Esophagus squamous epithelium (tissue), 5 donors: ENCODE measurements around the gene NEK7. TPM values are rescaled to one million over a fixed set of nuclear protein-coding genes. Genes with fewer than 3 reads are reported as not detected.

Source experiments
- DNase-seq: peaks from one replicate; lab custom pipeline; 2025; lab: John Stamatoyannopoulos, UW
- H3K27ac ChIP-seq, 4 donors: fragments of 200-600 bp; sonication (generic); one replicate each; pipeline ENCODE4 v1.5.1; 2016 to 2019; ENCODE audit warnings: mild to moderate bottlenecking in 1 of 4
- H3K27me3 ChIP-seq, 4 donors: fragments of 200-600 bp; sonication (generic); 1 replicate in 3 of 4; 2 replicates in 1 of 4; pipeline versions ENCODE4 v1.5.1 to v1.6.0; 2017 to 2021; ENCODE audit warnings: antibody characterized with exemption in 1 of 4
- H3K36me3 ChIP-seq, 3 donors: fragments of 200-600 bp; sonication (generic); one replicate each; pipeline ENCODE4 v1.5.1; 2016 to 2019
- H3K4me1 ChIP-seq, 3 donors: fragments of 200-600 bp; sonication (generic); one replicate each; pipeline ENCODE4 v1.5.1; 2017 to 2019
- H3K4me3 ChIP-seq, 4 donors: fragments of 200-600 bp; sonication (generic); 1 replicate in 3 of 4; 2 replicates in 1 of 4; pipeline ENCODE4 v1.5.1; 2016 to 2019; ENCODE audit warnings: mild to moderate bottlenecking in 2 of 4, moderate library complexity in 1 of 4
- H3K9me3 ChIP-seq, 3 donors: fragments of 200-600 bp; sonication (generic); one replicate each; pipeline ENCODE4 v1.5.1; 2016 to 2019
- CTCF ChIP-seq, 6 experiments: fragments of 450-650 bp in 4 of 6; fragments of 200-600 bp in 2 of 6; sonication (generic) in 2 of 6; IDR thresholded peaks; one replicate each; pipeline ENCODE4 v1.5.1; 2016 to 2019; ENCODE audit warnings: antibody characterized with exemption in 6 of 6, mild to moderate bottlenecking in 4 of 6, moderate library complexity in 4 of 6
- POLR2A ChIP-seq, 4 donors: fragments of 450-650 bp; IDR thresholded peaks; one replicate each; pipeline ENCODE4 v1.6.1; 2017; ENCODE audit warnings: antibody characterized with exemption in 4 of 4, mild to moderate bottlenecking in 4 of 4, moderate library complexity in 3 of 4
- WGBS, 2 donors: methylation state at CpG; one replicate each; pipeline ENCODE4 v1.1.5; 2018; 5-methylcytosine and 5-hydroxymethylcytosine counted together
- intact Hi-C: fragments of 100-400 bp; cut with DNase I; formaldehyde crosslinking; loops from one replicate; pipeline ENCODE4 v1.15.0; 2022
- total RNA-seq, 4 donors: library from RNA; depleted of rRNA; stranded (reverse); fragments of >200 nt; gene quantifications; one replicate each; pipeline ENCODE4 v1.1.0, GENCODE V29; 2016
- donor health status: DM: yes; HTN: yes; CAD: no.

Gene NEK7
- total RNA-seq, 4 donors from 2014 or later, result 26.2 to 79.2 (median 52.4) TPM

GRCh38 chr1:198328458-198329032 is 171.7 kb downstream of the NEK7 start:
- H3K4me3 ChIP-seq, result no peak overlapping the region
- intact Hi-C loops, result no loop called here
- H3K4me1 ChIP-seq, result no peaks in the 10 kb centered on the region
- no peak overlapping the region for H3K27ac ChIP-seq
- DNase-seq, result no peak
- no peaks in the 10 kb centered on the region for H3K27me3 ChIP-seq
- H3K36me3 ChIP-seq, result no peaks in the 10 kb centered on the region
- no peak for TF ChIP-seq POLR2A (IDR thresholded peaks at IDR 0.05)
- no peak for TF ChIP-seq CTCF (IDR thresholded peaks at IDR 0.05)
- 82 to 88% methylated on average over 10 of the region's 10 CpGs for WGBS, 2 donors
- H3K9me3 ChIP-seq, result no peaks in the 10 kb centered on the region

- H3K4me3 ChIP-seq, result no peak overlapping the region
- H3K27ac ChIP-seq, result no peak overlapping the region
- no peaks in the 10 kb centered on the region for H3K36me3 ChIP-seq
- H3K4me1 ChIP-seq, result no peaks in the 10 kb centered on the region
- no peaks in the 10 kb centered on the region for H3K9me3 ChIP-seq
- no peaks in the 10 kb centered on the region for H3K27me3 ChIP-seq
- no peak for TF ChIP-seq POLR2A (IDR thresholded peaks at IDR 0.05)
- no peak for TF ChIP-seq CTCF (IDR thresholded peaks at IDR 0.05)
- no peak for DNase-seq
- 46 to 51% methylated on average over 2 of the region's 2 CpGs for WGBS, 2 donors
- intact Hi-C loops, result no loop called here
Observed at GRCh38 chr1:198330982-198331615, 174.3 kb downstream of the NEK7 start.

GRCh38 chr1:198333744-198334143 is 176.9 kb downstream of the NEK7 start:
- Histone ChIP-seq H3K27me3 (no peaks in the 10 kb centered on the region), H3K36me3 (no peaks in the 10 kb centered on the region), H3K4me1 (no peaks in the 10 kb centered on the region), H3K9me3 (no peaks in the 10 kb centered on the region), H3K4me3 (no peak overlapping the region), H3K27ac (no peak overlapping the region)
- no peak for TF ChIP-seq CTCF (IDR thresholded peaks at IDR 0.05)
- no peak for TF ChIP-seq POLR2A (IDR thresholded peaks at IDR 0.05)
- WGBS, 2 donors, result 62 to 81% methylated on average over 1 of the region's 1 CpG
- no peak for DNase-seq
- intact Hi-C loops, result no loop called here

- Histone ChIP-seq H3K27me3 (no peaks in the 10 kb centered on the region), H3K36me3 (no peaks in the 10 kb centered on the region), H3K9me3 (no peaks in the 10 kb centered on the region), H3K4me3 (no peak overlapping the region), H3K27ac (no peak overlapping the region), H3K4me1 (no peaks in the 10 kb centered on the region)
- 89% methylated on average over 1 of the region's 1 CpG for WGBS, 2 donors
- TF ChIP-seq POLR2A (IDR thresholded peaks at IDR 0.05) (no peak), CTCF (IDR thresholded peaks at IDR 0.05) (no peak)
- intact Hi-C loops, result no loop called here
- no peak for DNase-seq
Observed at GRCh38 chr1:198335663-198336062, 178.9 kb downstream of the NEK7 start.

GRCh38 chr1:198337886-198338285 is 181.1 kb downstream of the NEK7 start:
- H3K27me3 ChIP-seq, result no peaks in the 10 kb centered on the region
- no peaks in the 10 kb centered on the region for H3K9me3 ChIP-seq
- no peak overlapping the region for H3K27ac ChIP-seq
- H3K4me3 ChIP-seq, result no peak overlapping the region
- intact Hi-C loops, result no loop called here
- no peaks in the 10 kb centered on the region for H3K4me1 ChIP-seq
- no peak for DNase-seq
- TF ChIP-seq CTCF (IDR thresholded peaks at IDR 0.05), result no peak
- TF ChIP-seq POLR2A (IDR thresholded peaks at IDR 0.05), result no peak
- no peaks in the 10 kb centered on the region for H3K36me3 ChIP-seq
